H9 (cell line): ENCODE measurements around the gene LGALS12. TPM values are rescaled to one million over a fixed set of nuclear protein-coding genes. Genes with fewer than 3 reads are reported as not detected.

Experiments
- DNase-seq: peaks from one replicate; pipeline ENCODE4 v3.0.0-alpha.2; 2017
- H2AFZ ChIP-seq: one replicate; pipeline ENCODE4 v1.6.1; 2013; ENCODE audit warnings: mild to moderate bottlenecking, low read length, control low read depth, moderate library complexity
- H2AK5ac ChIP-seq: 2 replicates; pipeline ENCODE4 v1.6.1; 2013; ENCODE audit warnings: low read length, control low read depth, mixed read lengths; ENCODE audit not compliant: insufficient read length
- H2BK120ac ChIP-seq: one replicate; pipeline ENCODE4 v1.6.1; 2013; ENCODE audit warnings: low read depth, mild to moderate bottlenecking, low read length, control low read depth, inconsistent platforms; ENCODE audit not compliant: poor library complexity, severe bottlenecking
- H2BK12ac ChIP-seq: 2 replicates; pipeline ENCODE4 v1.6.1; 2013; ENCODE audit warnings: low read length, control low read depth, mixed read lengths, low read depth; ENCODE audit not compliant: insufficient read length
- H2BK15ac ChIP-seq: 2 replicates; pipeline ENCODE4 v1.6.1; 2013; ENCODE audit warnings: low read depth, low read length, control low read depth
- H2BK20ac ChIP-seq: one replicate; pipeline ENCODE4 v1.6.1; 2013; ENCODE audit warnings: low read depth, mild to moderate bottlenecking, low read length, control low read depth, inconsistent platforms; ENCODE audit not compliant: poor library complexity, severe bottlenecking
- H2BK5ac ChIP-seq: 2 replicates; pipeline ENCODE4 v1.6.1; 2013; ENCODE audit warnings: low read length, control low read depth, mixed read lengths; ENCODE audit not compliant: insufficient read length
- H3K14ac ChIP-seq: 2 replicates; pipeline ENCODE4 v1.6.1; 2013; ENCODE audit warnings: low read length, control low read depth; ENCODE audit not compliant: insufficient read depth
- H3K18ac ChIP-seq: 2 replicates; pipeline ENCODE4 v1.6.1; 2013; ENCODE audit warnings: low read depth, mild to moderate bottlenecking, mixed read lengths, low read length, control low read depth; ENCODE audit not compliant: insufficient read length
- H3K23ac ChIP-seq: 2 replicates; pipeline ENCODE4 v1.6.1; 2013; ENCODE audit warnings: low read length, control low read depth, mixed read lengths, low read depth; ENCODE audit not compliant: insufficient read length
- H3K23me2 ChIP-seq: 2 replicates; pipeline ENCODE4 v1.6.1; 2013; ENCODE audit warnings: low read depth, mild to moderate bottlenecking, mixed read lengths, low read length, control low read depth; ENCODE audit not compliant: insufficient read length, poor library complexity, severe bottlenecking
- H3K27ac ChIP-seq: 2 replicates; pipeline ENCODE4 v1.5.1; 2013; ENCODE audit warnings: low read length, control low read depth, mixed read lengths, low read depth; ENCODE audit not compliant: insufficient read length
- H3K27me3 ChIP-seq: 2 replicates; pipeline ENCODE4 v1.6.1; 2013; ENCODE audit warnings: low read length, control low read depth, inconsistent platforms; ENCODE audit not compliant: insufficient read depth
- H3K4ac ChIP-seq: 2 replicates; pipeline ENCODE4 v1.6.1; 2013; ENCODE audit warnings: low read depth, mild to moderate bottlenecking, control low read depth, inconsistent platforms, low read length, moderate library complexity
- H3K4me1 ChIP-seq: 2 replicates; pipeline ENCODE4 v1.6.1; 2013; ENCODE audit warnings: low read length, control low read depth, inconsistent platforms; ENCODE audit not compliant: insufficient read depth
- H3K4me2 ChIP-seq: 2 replicates; pipeline ENCODE4 v1.6.1; 2013; ENCODE audit warnings: low read length, control low read depth, mixed read lengths; ENCODE audit not compliant: insufficient read length, insufficient read depth
- H3K56ac ChIP-seq: 2 replicates; pipeline ENCODE4 v1.6.1; 2013; ENCODE audit warnings: low read depth, mild to moderate bottlenecking, mixed read lengths, low read length, control low read depth; ENCODE audit not compliant: insufficient read length
- H3K79me1 ChIP-seq: 2 replicates; pipeline ENCODE4 v1.6.1; 2013; ENCODE audit warnings: low read depth, mild to moderate bottlenecking, moderate library complexity, low read length, control low read depth, inconsistent platforms; ENCODE audit not compliant: insufficient read depth, poor library complexity, severe bottlenecking
- H3K79me2 ChIP-seq: 2 replicates; pipeline ENCODE4 v1.6.1; 2013; ENCODE audit warnings: low read length, control low read depth, inconsistent platforms; ENCODE audit not compliant: insufficient read depth
- H3K9ac ChIP-seq: 2 replicates; pipeline ENCODE4 v1.6.1; 2013; ENCODE audit warnings: low read length, control low read depth, mixed read lengths; ENCODE audit not compliant: insufficient read length; ENCODE audit errors: extremely low read depth
- H3K9me3 ChIP-seq: one replicate; pipeline ENCODE4 v1.6.1; 2013; ENCODE audit warnings: low read depth, low read length, inconsistent platforms; ENCODE audit not compliant: control insufficient read depth
- H3T11ph ChIP-seq: one replicate; pipeline ENCODE4 v1.6.1; 2013; ENCODE audit warnings: mild to moderate bottlenecking, low read length, control low read depth, inconsistent platforms
- H4K20me1 ChIP-seq: one replicate; pipeline ENCODE4 v1.6.1; 2013; ENCODE audit not compliant: control insufficient read depth, insufficient read length, insufficient read depth
- H4K5ac ChIP-seq: 2 replicates; pipeline ENCODE4 v1.6.1; 2013; ENCODE audit warnings: low read depth, mild to moderate bottlenecking, mixed read lengths, low read length, control low read depth; ENCODE audit not compliant: insufficient read length
- H4K8ac ChIP-seq: replicated peaks from 2 replicates; pipeline ENCODE4 v1.6.1; 2013; ENCODE audit warnings: low read length, control low read depth, mixed read lengths, low read depth; ENCODE audit not compliant: insufficient read length
- H4K91ac ChIP-seq: 2 replicates; pipeline ENCODE4 v1.6.1; 2013; ENCODE audit warnings: low read depth, mild to moderate bottlenecking, moderate library complexity, mixed read lengths, low read length, control low read depth; ENCODE audit not compliant: insufficient read length
- H3K27ac Mint-ChIP-seq, 3 experiments: 2 replicates in 2 of 3; 3 replicates in 1 of 3; pipeline ENCODE4 v1.8.0; 2020 to 2021; ENCODE audit warnings: mixed read lengths in 3 of 3, mild to moderate bottlenecking in 1 of 3, moderate library complexity in 1 of 3
- H3K27me3 Mint-ChIP-seq: 2 replicates; pipeline ENCODE4 v1.8.0; 2021; ENCODE audit warnings: low read depth, mild to moderate bottlenecking, moderate library complexity, mixed read lengths
- H3K36me3 Mint-ChIP-seq, 3 experiments: 2 replicates in 2 of 3; 3 replicates in 1 of 3; pipeline ENCODE4 v1.8.0; 2020 to 2021; ENCODE audit warnings: low read depth in 3 of 3, mixed read lengths in 3 of 3; ENCODE audit not compliant: insufficient read depth in 1 of 3
- H3K4me1 Mint-ChIP-seq, 2 experiments: 2 replicates each; pipeline ENCODE4 v1.8.0; 2020; ENCODE audit warnings: mixed read lengths in 2 of 2
- H3K4me3 Mint-ChIP-seq, 2 experiments: 2 replicates in 1 of 2; 3 replicates in 1 of 2; pipeline ENCODE4 v1.8.0; 2020 to 2021; ENCODE audit warnings: mild to moderate bottlenecking in 2 of 2, mixed read lengths in 2 of 2, moderate library complexity in 1 of 2
- H3K9me3 Mint-ChIP-seq, 2 experiments: 2 replicates in 1 of 2; 3 replicates in 1 of 2; pipeline ENCODE4 v1.8.0; 2020; ENCODE audit warnings: mild to moderate bottlenecking in 2 of 2, mixed read lengths in 2 of 2, moderate library complexity in 1 of 2
- CTCF ChIP-seq: fragments of 200-600 bp; sonication (generic); conservative IDR thresholded peaks from 3 replicates; pipeline ENCODE4 v1.8.0; 2021; ENCODE audit warnings: antibody characterized with exemption, mild to moderate bottlenecking
- WGBS: extraction: QIAGEN DNeasy Blood & Tissue Kit; methylation state at CpG from one replicate; pipeline ENCODE4 v1.1.7; 2013; ENCODE audit warnings: missing lambda C conversion rate, low lambda C conversion rate, mixed read lengths; ENCODE audit not compliant: insufficient read length; ENCODE audit errors: extremely low coverage; 5-methylcytosine and 5-hydroxymethylcytosine counted together
- total RNA-seq: library from RNA; stranded (reverse); gene quantifications from 2 replicates; pipeline ENCODE4 v1.2.1, GENCODE V29; 2021

Gene LGALS12
- total RNA-seq, 1 experiment from 2014 or later: 1.9 TPM

- H3K4me3 Mint-ChIP-seq: no peak overlapping the region
- Histone ChIP-seq H3K79me2 (no peaks in the 10 kb centered on the region), H2AK5ac (no peak overlapping the region), H2BK12ac (no peak overlapping the region), H3K23me2 (no peaks in the 10 kb centered on the region), H3K18ac (no peak overlapping the region), H3K79me1 (no peaks in the 10 kb centered on the region), H2BK20ac (no peak overlapping the region), H4K20me1 (no peaks in the 10 kb centered on the region), H3K27me3 (no peaks in the 10 kb centered on the region), H3K56ac (no peak overlapping the region), H3K9me3 (no peaks in the 10 kb centered on the region), H2BK15ac (no peak overlapping the region), H3K27ac (no peak overlapping the region), H3K9ac (no peak overlapping the region), H3T11ph (no peak overlapping the region), H2BK120ac (no peak overlapping the region), H3K14ac (no peak overlapping the region), H3K4ac (no peak overlapping the region), H4K8ac (no peak overlapping the region), H4K91ac (no peak overlapping the region), H3K4me2 (no peak overlapping the region), H3K4me1 (peaks cover 9% of the 10 kb centered on the region; the same call in 1 of the 2 replicates), H2AFZ (no peak overlapping the region), H3K23ac (no peak overlapping the region), H4K5ac (no peak overlapping the region), H2BK5ac (no peak overlapping the region)
- H3K4me1 Mint-ChIP-seq: peaks cover 62 to 72% of the 10 kb centered on the region in 2 experiments
- H3K9me3 Mint-ChIP-seq: peaks cover 16 to 17% of the 10 kb centered on the region in 2 experiments
- DNase-seq: no peak
- TF ChIP-seq CTCF: no peak
- H3K36me3 Mint-ChIP-seq: peaks cover 12 to 18% (median 16%) of the 10 kb centered on the region in 3 experiments
- H3K27ac Mint-ChIP-seq: no peak overlapping the region
- no CpG with 5 or more reads among the region's 4 CpGs for WGBS
- peaks cover 3% of the 10 kb centered on the region for H3K27me3 Mint-ChIP-seq
These were observed 824 bp upstream of the LGALS12 start for GRCh38 chr11:63504933-63505586.
